ENCODE results near the gene NR2F1. TPM values are rescaled to one million over a fixed set of nuclear protein-coding genes. Genes with fewer than 3 reads are reported as not detected.

Gene NR2F1
- total RNA-seq, 4 donors from 2014 or later = 29.4 to 111 (median 37.8) TPM

GRCh38 chr5:93585041-93585766 lies 2.2 kb downstream of the NR2F1 start:
- Histone ChIP-seq H3K27me3 (peaks cover 10% of the 10 kb centered on the region), H3K27ac (peak overlapping the region; percentile 61 to 94 (median 86)), H3K36me3 (no peaks in the 10 kb centered on the region), H3K4me1 (peaks cover 0 to 58% (median 0%) of the 10 kb centered on the region in 3 donors), H3K9me3 (no peaks in the 10 kb centered on the region), H3K4me3 (peak overlapping the region; percentile 54 to 74)
- WGBS, 2 donors (ENCODE audit: low coverage in 1 of 2) = 0 to 2% methylated on average over 2 to 16 of the region's 70 CpGs
- no peak for TF ChIP-seq EP300 (IDR thresholded peaks at IDR 0.05)
- peak in 1 of 4 experiments; percentile 10 for TF ChIP-seq CTCF (IDR thresholded peaks at IDR 0.05)
- no peak for ATAC-seq

- TF ChIP-seq POLR2AphosphoS5 (IDR thresholded peaks at IDR 0.05) (peak; percentile 8), CTCF (IDR thresholded peaks at IDR 0.05) (no peak)
- Histone ChIP-seq H3K9me3 (no peaks in the 10 kb centered on the region), H3K36me3 (peaks cover 0 to 2% of the 10 kb centered on the region in 2 donors), H3K27ac (peak overlapping the region; percentile 61 to 94 (median 86)), H3K4me3 (peak overlapping the region; percentile 54 to 74), H3K27me3 (peaks cover 10% of the 10 kb centered on the region), H3K4me1 (peaks cover 0 to 62% (median 0%) of the 10 kb centered on the region in 3 donors)
- no peak for ATAC-seq
- 6 to 7% methylated on average over 9 to 11 of the region's 13 CpGs for WGBS, 2 donors (ENCODE audit: low coverage in 1 of 2)
These were observed 2.9 kb downstream of the NR2F1 start for GRCh38 chr5:93585767-93586385.

GRCh38 chr5:93586736-93587596 lies 3.9 kb downstream of the NR2F1 start:
- TF ChIP-seq EP300 (IDR thresholded peaks at IDR 0.05) (no peak), POLR2AphosphoS5 (IDR thresholded peaks at IDR 0.05) (no peak), POLR2A (IDR thresholded peaks at IDR 0.05) (no peak), CTCF (IDR thresholded peaks at IDR 0.05) (no peak)
- Histone ChIP-seq H3K27me3 (peaks cover 10% of the 10 kb centered on the region), H3K27ac (peak overlapping the region in 3 of 4 donors; percentile 73 to 91 (median 86)), H3K4me1 (peaks cover 0 to 71% (median 0%) of the 10 kb centered on the region in 3 donors), H3K36me3 (peaks cover 0 to 7% of the 10 kb centered on the region in 2 donors), H3K4me3 (peak overlapping the region; percentile 3 to 74), H3K9me3 (no peaks in the 10 kb centered on the region)
- ATAC-seq = no peak
- 36% methylated on average over 11 of the region's 11 CpGs for WGBS, 2 donors (ENCODE audit: low coverage in 1 of 2)

- ATAC-seq = no peak
- 12% methylated on average over 13 of the region's 59 CpGs; no CpG with 5 or more reads in 1 of the 2 donors for WGBS, 2 donors (ENCODE audit: low coverage in 1 of 2)
- Histone ChIP-seq H3K27me3 (peaks cover 10% of the 10 kb centered on the region), H3K4me3 (peak overlapping the region; percentile 3 to 74), H3K9me3 (no peaks in the 10 kb centered on the region), H3K4me1 (peaks cover 0 to 68% (median 0%) of the 10 kb centered on the region in 3 donors), H3K36me3 (peaks cover 0 to 7% of the 10 kb centered on the region in 2 donors), H3K27ac (peak overlapping the region in 3 of 4 donors; percentile 73 to 91 (median 86))
- no peak for TF ChIP-seq POLR2A (IDR thresholded peaks at IDR 0.05)
- no peak for TF ChIP-seq CTCF (IDR thresholded peaks at IDR 0.05)
- no peak for TF ChIP-seq EP300 (IDR thresholded peaks at IDR 0.05)
- no peak for TF ChIP-seq POLR2AphosphoS5 (IDR thresholded peaks at IDR 0.05)
These were observed 4.8 kb downstream of the NR2F1 start for GRCh38 chr5:93587597-93588351.

Measured in gastroesophageal sphincter (tissue), 4 donors.